Tibial nerve (tissue), 4 donors: ENCODE measurements around the gene PARP4.

ENCODE experiments used
- CTCF ChIP-seq, 5 experiments: fragments of 200-600 bp in 3 of 5; fragments of 450-650 bp in 2 of 5; sonication (generic) in 3 of 5; IDR thresholded peaks; one replicate each; pipeline ENCODE4 v1.5.1; 2016 to 2019; ENCODE audit warnings: antibody characterized with exemption in 5 of 5, mild to moderate bottlenecking in 3 of 5, moderate library complexity in 2 of 5
- EP300 ChIP-seq, 2 donors: sonication (generic); formaldehyde crosslinking; IDR thresholded peaks; one replicate each; pipeline ENCODE4 v1.6.1; 2017; ENCODE audit warnings: antibody characterized with exemption in 2 of 2, mild to moderate bottlenecking in 1 of 2

- no peak for TF ChIP-seq EP300 (IDR thresholded peaks at IDR 0.05)
- no peak for TF ChIP-seq CTCF (IDR thresholded peaks at IDR 0.05)
These were observed 11.6 kb downstream of the PARP4 start for GRCh38 chr13:24500977-24501376.
